ENCODE measurements around the gene CNGA2. TPM values are rescaled to one million over a fixed set of nuclear protein-coding genes. Genes with fewer than 3 reads are reported as not detected.

Gene CNGA2
- total and polyA plus RNA-seq, 5 donors from 2014 or later = not detected

DNA sequence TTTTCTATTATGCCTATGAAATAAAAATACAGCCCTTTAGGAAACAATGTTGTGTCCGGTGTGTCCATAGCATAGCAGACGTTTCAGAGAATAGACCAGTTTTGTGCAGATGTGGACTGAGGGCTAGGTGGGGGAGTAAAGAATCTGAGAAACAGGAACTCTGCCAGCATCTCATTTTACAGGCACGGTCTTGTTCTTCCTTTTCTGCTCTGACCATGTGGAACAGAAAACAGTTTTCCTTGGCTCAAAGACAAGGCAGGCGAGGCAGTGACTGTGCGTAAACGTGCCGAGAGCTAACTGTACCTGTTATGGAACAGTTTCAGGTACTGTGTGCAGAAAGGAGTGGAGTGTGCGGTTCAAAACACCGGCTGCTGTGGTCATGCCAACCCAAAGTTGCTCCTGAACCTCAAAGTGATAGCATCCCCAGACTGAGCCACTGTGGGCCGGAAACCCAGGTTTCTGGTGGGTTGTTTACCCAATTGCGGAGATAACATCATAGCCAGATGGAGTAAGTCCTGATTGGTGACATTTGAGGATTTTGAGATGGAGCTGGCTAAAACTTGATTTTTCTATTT, 20.2 kb downstream of the CNGA2 start:
- Histone ChIP-seq H3K27ac (ENCODE audit: insufficient read depth, low read length, poor library complexity, severe bottlenecking) (no peak overlapping the region), H3K27me3 (ENCODE audit: control insufficient read depth, insufficient read depth, low read length) (no peaks in the 10 kb centered on the region), H3K36me3 (ENCODE audit: control insufficient read depth, insufficient read depth, low read length) (no peaks in the 10 kb centered on the region), H3K4me3 (ENCODE audit: low read depth, low read length) (no peak overlapping the region), H3K9me3 (ENCODE audit: control insufficient read depth in 2 of 2, low read length in 2 of 2) (no peaks in the 10 kb centered on the region), H3K4me1 (ENCODE audit: control insufficient read depth, insufficient read depth, low read length, poor library complexity, severe bottlenecking) (no peaks in the 10 kb centered on the region)
- Mint-ChIP-seq H3K27ac (no peak overlapping the region), H3K4me3 (no peak overlapping the region), H3K9me3 (no peaks in the 10 kb centered on the region), H3K27me3 (peaks cover 10% of the 10 kb centered on the region), H3K4me1 (no peaks in the 10 kb centered on the region), H3K36me3 (no peaks in the 10 kb centered on the region)
- no peak for ATAC-seq (ENCODE audit: low read depth in 2 of 2)
- no peak for DNase-seq

DNA sequence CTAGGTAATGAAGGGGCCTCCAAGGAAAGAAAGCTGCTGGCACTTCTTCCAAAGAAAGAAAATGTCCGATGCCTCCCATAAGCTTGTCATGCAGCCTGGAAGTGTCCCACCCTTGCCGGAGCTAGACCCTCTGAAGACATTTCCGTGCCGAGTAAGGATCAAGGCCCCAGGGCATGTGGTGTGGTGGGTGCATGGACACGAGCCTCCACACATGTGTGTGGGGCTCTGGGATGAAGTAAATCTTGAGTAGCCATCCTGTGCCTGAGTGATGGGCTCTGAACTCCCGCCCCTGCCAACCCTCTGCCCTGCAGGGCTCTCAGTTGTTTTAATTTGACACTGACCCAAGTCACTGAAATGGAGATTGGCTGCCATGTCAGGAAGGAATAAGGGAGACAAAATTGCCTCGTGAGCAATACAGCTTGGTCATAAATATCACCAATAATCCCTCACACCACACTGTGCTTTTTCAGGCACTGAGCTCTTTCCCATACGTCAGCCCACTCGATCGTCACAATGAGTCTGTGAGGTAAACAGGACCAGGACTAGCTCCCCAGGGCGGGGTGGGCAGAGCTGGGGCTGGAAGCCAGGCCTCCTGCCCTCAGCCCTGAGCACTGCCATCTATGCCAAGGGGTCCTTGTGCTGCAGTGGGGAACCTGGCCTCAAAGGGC, 24.6 kb downstream of the CNGA2 start:
- Mint-ChIP-seq H3K27ac (no peak overlapping the region), H3K4me1 (no peaks in the 10 kb centered on the region), H3K27me3 (no peaks in the 10 kb centered on the region), H3K9me3 (no peaks in the 10 kb centered on the region), H3K4me3 (no peak overlapping the region), H3K36me3 (no peaks in the 10 kb centered on the region)
- H3K27me3 ChIP-seq (ENCODE audit: control insufficient read depth, insufficient read depth, low read length) = no peaks in the 10 kb centered on the region
- DNase-seq = no peak
- H3K4me3 ChIP-seq (ENCODE audit: low read depth, low read length) = no peak overlapping the region
- no peaks in the 10 kb centered on the region for H3K4me1 ChIP-seq (ENCODE audit: control insufficient read depth, insufficient read depth, low read length, poor library complexity, severe bottlenecking)
- no peak overlapping the region for H3K27ac ChIP-seq (ENCODE audit: insufficient read depth, low read length, poor library complexity, severe bottlenecking)
- no peaks in the 10 kb centered on the region for H3K9me3 ChIP-seq (ENCODE audit: control insufficient read depth in 2 of 2, low read length in 2 of 2)
- no peak for ATAC-seq (ENCODE audit: low read depth in 2 of 2)
- H3K36me3 ChIP-seq (ENCODE audit: control insufficient read depth, insufficient read depth, low read length) = no peaks in the 10 kb centered on the region

DNA sequence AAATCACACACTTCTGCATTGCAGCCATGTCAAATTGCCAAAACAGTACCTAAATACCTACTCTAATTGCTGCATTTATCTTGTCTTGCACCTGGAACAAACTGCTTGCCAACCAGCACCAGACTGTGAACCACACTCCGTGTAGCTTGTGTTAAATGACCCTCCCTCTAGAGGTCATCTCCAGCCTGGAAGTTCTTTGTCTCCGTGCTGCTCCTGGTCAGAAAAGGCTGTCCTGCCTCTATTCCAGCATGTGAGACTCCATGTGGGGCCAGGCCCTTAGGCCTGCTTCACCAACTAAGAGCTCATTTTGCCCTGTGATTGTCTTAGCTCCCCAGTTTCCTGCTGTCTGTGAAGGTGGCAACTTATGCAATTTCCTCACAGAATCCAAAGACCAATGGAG, 28.3 kb downstream of the CNGA2 start:
- Mint-ChIP-seq H3K9me3 (peaks cover 0 to 1% (median 0%) of the 10 kb centered on the region in 7 donors), H3K27ac (no peak overlapping the region), H3K4me1 (no peaks in the 10 kb centered on the region), H3K4me3 (no peak overlapping the region), H3K36me3 (no peaks in the 10 kb centered on the region), H3K27me3 (no peaks in the 10 kb centered on the region)
- ATAC-seq (ENCODE audit: low read depth in 2 of 2) = no peak
- H3K9me3 ChIP-seq (ENCODE audit: control insufficient read depth in 2 of 2, low read length in 2 of 2) = no peaks in the 10 kb centered on the region
- H3K27me3 ChIP-seq (ENCODE audit: control insufficient read depth, insufficient read depth, low read length) = no peaks in the 10 kb centered on the region
- no peak overlapping the region for H3K4me3 ChIP-seq (ENCODE audit: low read depth, low read length)
- H3K4me1 ChIP-seq (ENCODE audit: control insufficient read depth, insufficient read depth, low read length, poor library complexity, severe bottlenecking) = no peaks in the 10 kb centered on the region
- DNase-seq = no peak
- H3K27ac ChIP-seq (ENCODE audit: insufficient read depth, low read length, poor library complexity, severe bottlenecking) = no peak overlapping the region
- no peaks in the 10 kb centered on the region for H3K36me3 ChIP-seq (ENCODE audit: control insufficient read depth, insufficient read depth, low read length)

DNA sequence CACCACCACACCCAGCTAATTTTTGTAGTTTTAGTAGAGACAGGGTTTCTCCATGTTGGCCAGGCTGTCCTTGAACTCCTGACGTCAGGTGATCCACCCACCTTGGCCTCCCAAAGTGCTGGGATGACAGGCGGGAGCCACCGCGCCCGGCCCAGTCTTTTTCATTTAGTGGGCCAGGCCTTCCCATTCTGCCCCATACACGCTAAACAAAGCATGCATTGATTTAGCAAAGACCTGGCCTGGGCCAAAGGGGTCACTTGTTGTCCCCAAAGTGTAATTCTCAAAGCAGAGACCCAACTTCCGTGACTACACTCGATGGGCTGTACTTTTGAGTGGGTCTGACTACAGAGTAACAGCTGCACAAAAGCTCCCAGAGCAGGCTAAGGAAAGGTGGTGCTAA, 29.2 kb downstream of the CNGA2 start:
- Mint-ChIP-seq H3K4me3 (no peak overlapping the region), H3K27me3 (no peaks in the 10 kb centered on the region), H3K9me3 (peaks cover 0 to 1% (median 0%) of the 10 kb centered on the region in 7 donors), H3K27ac (no peak overlapping the region), H3K4me1 (no peaks in the 10 kb centered on the region), H3K36me3 (no peaks in the 10 kb centered on the region)
- no peaks in the 10 kb centered on the region for H3K27me3 ChIP-seq (ENCODE audit: control insufficient read depth, insufficient read depth, low read length)
- no peaks in the 10 kb centered on the region for H3K36me3 ChIP-seq (ENCODE audit: control insufficient read depth, insufficient read depth, low read length)
- no peak overlapping the region for H3K4me3 ChIP-seq (ENCODE audit: low read depth, low read length)
- ATAC-seq (ENCODE audit: low read depth in 2 of 2) (no peak), DNase-seq (no peak)
- H3K9me3 ChIP-seq (ENCODE audit: control insufficient read depth in 2 of 2, low read length in 2 of 2) = no peaks in the 10 kb centered on the region
- H3K4me1 ChIP-seq (ENCODE audit: control insufficient read depth, insufficient read depth, low read length, poor library complexity, severe bottlenecking) = no peaks in the 10 kb centered on the region
- no peak overlapping the region for H3K27ac ChIP-seq (ENCODE audit: insufficient read depth, low read length, poor library complexity, severe bottlenecking)

DNA sequence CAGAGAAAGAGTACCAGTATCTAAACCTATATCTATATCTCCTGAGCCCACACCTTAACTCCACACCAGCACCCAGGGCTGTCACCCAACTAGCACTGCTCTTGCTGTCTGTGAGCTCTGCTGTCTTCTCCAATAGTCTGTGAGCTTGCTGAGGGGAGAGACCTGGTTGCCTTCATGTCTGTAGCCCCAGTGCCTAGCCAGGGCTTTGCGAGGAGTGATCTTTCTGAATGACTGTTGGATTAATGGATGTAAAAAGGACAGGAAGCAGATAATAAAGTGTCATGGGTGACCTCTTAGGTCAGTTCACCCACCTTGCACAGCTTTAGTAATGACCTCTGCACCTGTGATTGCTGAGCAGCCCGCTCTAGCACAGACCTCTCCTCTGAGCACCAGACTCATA, 30.5 kb downstream of the CNGA2 start:
- H3K27me3 ChIP-seq (ENCODE audit: control insufficient read depth, insufficient read depth, low read length) = no peaks in the 10 kb centered on the region
- no peaks in the 10 kb centered on the region for H3K27me3 Mint-ChIP-seq
- H3K9me3 Mint-ChIP-seq = peaks cover 0 to 1% (median 0%) of the 10 kb centered on the region in 7 donors
- no peaks in the 10 kb centered on the region for H3K4me1 Mint-ChIP-seq
- no peaks in the 10 kb centered on the region for H3K36me3 Mint-ChIP-seq
- no peak overlapping the region for H3K27ac Mint-ChIP-seq
- H3K4me3 ChIP-seq (ENCODE audit: low read depth, low read length) = no peak overlapping the region
- H3K4me3 Mint-ChIP-seq = no peak overlapping the region
- H3K9me3 ChIP-seq (ENCODE audit: control insufficient read depth in 2 of 2, low read length in 2 of 2) = no peaks in the 10 kb centered on the region
- no peak overlapping the region for H3K27ac ChIP-seq (ENCODE audit: insufficient read depth, low read length, poor library complexity, severe bottlenecking)
- no peak for ATAC-seq (ENCODE audit: low read depth in 2 of 2)
- H3K36me3 ChIP-seq (ENCODE audit: control insufficient read depth, insufficient read depth, low read length) = no peaks in the 10 kb centered on the region
- DNase-seq = no peak
- H3K4me1 ChIP-seq (ENCODE audit: control insufficient read depth, insufficient read depth, low read length, poor library complexity, severe bottlenecking) = no peaks in the 10 kb centered on the region

DNA sequence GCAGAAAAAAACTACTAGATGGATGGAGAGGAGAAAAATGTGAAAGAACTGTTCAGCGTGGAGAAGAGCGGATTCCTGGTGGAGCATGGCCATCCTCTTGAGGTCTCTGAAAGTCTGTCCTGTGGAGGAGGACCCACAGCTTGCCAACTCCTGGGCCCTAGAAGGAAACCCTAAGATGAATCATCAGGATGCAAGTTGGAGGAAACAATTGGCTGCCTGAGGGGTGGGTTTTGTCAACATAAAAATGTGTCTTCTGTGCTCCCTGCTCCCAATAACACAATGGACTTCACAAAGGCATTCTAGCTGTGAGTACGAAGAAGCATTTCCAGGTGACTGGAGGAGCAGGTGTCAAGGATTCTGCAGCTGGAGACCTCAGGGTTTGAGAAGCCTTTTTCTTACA, 37.2 kb downstream of the CNGA2 start:
- no peak overlapping the region for H3K27ac Mint-ChIP-seq
- DNase-seq = no peak
- no peaks in the 10 kb centered on the region for H3K27me3 ChIP-seq (ENCODE audit: control insufficient read depth, insufficient read depth, low read length)
- H3K4me3 Mint-ChIP-seq = no peak overlapping the region
- peaks cover 0 to 1% (median 0%) of the 10 kb centered on the region in 7 donors for H3K9me3 Mint-ChIP-seq
- no peak overlapping the region for H3K27ac ChIP-seq (ENCODE audit: insufficient read depth, low read length, poor library complexity, severe bottlenecking)
- no peaks in the 10 kb centered on the region for H3K27me3 Mint-ChIP-seq
- H3K4me3 ChIP-seq (ENCODE audit: low read depth, low read length) = no peak overlapping the region
- H3K36me3 Mint-ChIP-seq = no peaks in the 10 kb centered on the region
- ATAC-seq (ENCODE audit: low read depth in 2 of 2) = no peak
- H3K9me3 ChIP-seq (ENCODE audit: control insufficient read depth in 2 of 2, low read length in 2 of 2) = no peaks in the 10 kb centered on the region
- no peaks in the 10 kb centered on the region for H3K36me3 ChIP-seq (ENCODE audit: control insufficient read depth, insufficient read depth, low read length)
- H3K4me1 ChIP-seq (ENCODE audit: control insufficient read depth, insufficient read depth, low read length, poor library complexity, severe bottlenecking) = no peaks in the 10 kb centered on the region
- H3K4me1 Mint-ChIP-seq = no peaks in the 10 kb centered on the region

DNA sequence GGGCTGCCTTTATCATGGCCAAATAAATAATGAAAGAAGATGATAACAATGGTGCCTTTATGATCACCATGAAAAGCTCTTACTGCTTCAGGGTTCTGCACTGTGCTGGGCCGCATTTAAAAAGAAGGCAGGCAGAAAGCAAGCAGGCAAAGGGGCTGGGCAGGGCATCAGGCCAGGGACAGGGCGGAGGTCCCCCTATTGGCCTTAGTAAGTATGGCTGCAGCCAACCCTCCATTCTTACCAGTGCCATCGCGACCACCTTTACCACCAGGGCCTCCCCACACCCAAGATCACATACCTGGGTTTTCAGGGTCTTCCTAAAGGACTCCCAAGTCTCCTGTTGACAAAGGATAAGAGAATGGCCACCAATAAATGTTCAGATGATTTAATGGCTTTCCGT, 38.9 kb downstream of the CNGA2 start:
- Histone ChIP-seq H3K4me1 (ENCODE audit: control insufficient read depth, insufficient read depth, low read length, poor library complexity, severe bottlenecking) (no peaks in the 10 kb centered on the region), H3K4me3 (ENCODE audit: low read depth, low read length) (no peak overlapping the region), H3K27ac (ENCODE audit: insufficient read depth, low read length, poor library complexity, severe bottlenecking) (no peak overlapping the region), H3K36me3 (ENCODE audit: control insufficient read depth, insufficient read depth, low read length) (no peaks in the 10 kb centered on the region), H3K27me3 (ENCODE audit: control insufficient read depth, insufficient read depth, low read length) (no peaks in the 10 kb centered on the region), H3K9me3 (ENCODE audit: control insufficient read depth in 2 of 2, low read length in 2 of 2) (no peaks in the 10 kb centered on the region)
- H3K36me3 Mint-ChIP-seq = no peaks in the 10 kb centered on the region
- DNase-seq (no peak), ATAC-seq (ENCODE audit: low read depth in 2 of 2) (no peak)
- H3K9me3 Mint-ChIP-seq = no peaks in the 10 kb centered on the region
- no peak overlapping the region for H3K27ac Mint-ChIP-seq
- no peaks in the 10 kb centered on the region for H3K4me1 Mint-ChIP-seq
- no peaks in the 10 kb centered on the region for H3K27me3 Mint-ChIP-seq
- no peak overlapping the region for H3K4me3 Mint-ChIP-seq

DNA sequence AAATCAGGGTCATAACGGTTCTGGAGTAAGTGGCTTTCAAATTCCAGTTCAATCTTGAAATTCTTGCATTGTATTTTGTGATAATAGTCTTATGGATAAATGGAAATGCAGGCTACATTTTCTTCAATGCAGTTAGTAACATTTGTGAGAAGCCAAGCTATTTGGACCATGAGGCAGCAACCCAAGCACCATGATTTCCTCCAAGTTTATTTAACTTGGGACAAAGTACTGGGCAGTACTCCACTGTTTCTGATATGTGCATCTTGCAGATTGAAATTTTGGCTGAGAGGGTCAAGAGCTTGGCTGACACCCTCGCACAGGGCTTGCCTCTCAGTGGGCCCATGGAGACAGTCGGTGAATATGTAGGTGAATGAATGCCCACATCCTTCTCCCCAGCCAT, 39.9 kb downstream of the CNGA2 start:
- DNase-seq (no peak), ATAC-seq (ENCODE audit: low read depth in 2 of 2) (no peak)
- Histone ChIP-seq H3K4me3 (ENCODE audit: low read depth, low read length) (no peak overlapping the region), H3K9me3 (ENCODE audit: control insufficient read depth in 2 of 2, low read length in 2 of 2) (no peaks in the 10 kb centered on the region), H3K4me1 (ENCODE audit: control insufficient read depth, insufficient read depth, low read length, poor library complexity, severe bottlenecking) (no peaks in the 10 kb centered on the region), H3K27ac (ENCODE audit: insufficient read depth, low read length, poor library complexity, severe bottlenecking) (no peak overlapping the region), H3K36me3 (ENCODE audit: control insufficient read depth, insufficient read depth, low read length) (no peaks in the 10 kb centered on the region), H3K27me3 (ENCODE audit: control insufficient read depth, insufficient read depth, low read length) (no peaks in the 10 kb centered on the region)
- no peaks in the 10 kb centered on the region for H3K4me1 Mint-ChIP-seq
- no peaks in the 10 kb centered on the region for H3K9me3 Mint-ChIP-seq
- H3K27ac Mint-ChIP-seq = no peak overlapping the region
- H3K36me3 Mint-ChIP-seq = no peaks in the 10 kb centered on the region
- H3K27me3 Mint-ChIP-seq = no peaks in the 10 kb centered on the region
- H3K4me3 Mint-ChIP-seq = no peak overlapping the region
